Calu3 (cell line): ENCODE data around the gene CRBN. TPM values are rescaled to one million over a fixed set of nuclear protein-coding genes. Genes with fewer than 3 reads are reported as not detected.

Source experiments
- Bru-seq: library from RNA; stranded (reverse); fragments of 400-500 nt; gene quantifications from one replicate; lab custom pipeline; 2021; lab: Mats Ljungman, UMichigan
- BruChase-seq, 2 experiments: library from RNA; stranded (reverse); fragments of 400-500 nt; gene quantifications; one replicate each; lab custom pipeline; 2021; lab: Mats Ljungman, UMichigan
- BruUV-seq: library from RNA; stranded (reverse); fragments of 400-500 nt; replicated peaks from 2 replicates; lab custom pipeline; 2021; lab: Mats Ljungman, UMichigan
- CTCF ChIA-PET: fragments of 300-600 bp; sonication (Branson Sonifier 250); formaldehyde crosslinking; loops from one replicate; lab custom pipeline; 2022; ENCODE audit warnings: antibody characterized with exemption; lab: Charles Lee
- DNase-seq: peaks from one replicate; pipeline ENCODE4 v3.0.0; 2022
- H3K27ac Mint-ChIP-seq: one replicate; pipeline ENCODE4 v1.8.0; 2022; ENCODE audit warnings: mixed read lengths; ENCODE audit not compliant: unreplicated experiment
- H3K27me3 Mint-ChIP-seq: one replicate; pipeline ENCODE4 v1.8.0; 2022; ENCODE audit warnings: mixed read lengths; ENCODE audit not compliant: unreplicated experiment
- H3K36me3 Mint-ChIP-seq: one replicate; pipeline ENCODE4 v1.8.0; 2022; ENCODE audit warnings: mild to moderate bottlenecking, moderate library complexity, mixed read lengths; ENCODE audit not compliant: insufficient read depth, unreplicated experiment
- H3K4me1 Mint-ChIP-seq: one replicate; pipeline ENCODE4 v1.8.0; 2022; ENCODE audit warnings: mild to moderate bottlenecking, low read depth, mixed read lengths; ENCODE audit not compliant: unreplicated experiment
- H3K4me3 Mint-ChIP-seq: one replicate; pipeline ENCODE4 v1.8.0; 2022; ENCODE audit warnings: mild to moderate bottlenecking, low read depth, moderate library complexity, mixed read lengths; ENCODE audit not compliant: unreplicated experiment
- H3K9me3 Mint-ChIP-seq: one replicate; pipeline ENCODE4 v1.8.0; 2022; ENCODE audit warnings: low read depth, mixed read lengths; ENCODE audit not compliant: unreplicated experiment
- CTCF ChIP-seq: fragments of 200-600 bp; IDR thresholded peaks from one replicate; pipeline ENCODE4 v1.8.0; 2022; ENCODE audit warnings: antibody characterized with exemption; ENCODE audit not compliant: unreplicated experiment
- intact Hi-C: fragments of 100-400 bp; cut with micrococcal nuclease; formaldehyde crosslinking; loops from one replicate; pipeline ENCODE4 v1.10.0; 2022; ENCODE audit not compliant: unreplicated experiment
- long read RNA-seq: library from polyadenylated mRNA; stranded (forward); transcript quantifications from one replicate; pipeline ENCODE4 v2.0.0, GENCODE V29; 2022
- total RNA-seq: library from RNA; stranded (reverse); gene quantifications from 2 replicates; pipeline ENCODE4 v1.2.3, GENCODE V29; 2022

The CRBN gene
- total RNA-seq (24.8 and 31.6 TPM in 2 replicates), Bru-seq, nascent RNA (percentile 79 among the genes with signal in this experiment), BruChase-seq, experiment 1, labeled RNA remaining after a 6-hour chase (percentile 68 among the genes with signal in this experiment), BruChase-seq, experiment 2, labeled RNA remaining after a 2-hour chase (percentile 70 among the genes with signal in this experiment)
- long read RNA-seq, transcript CRBN-213 (5 exons, 1,012 nt): minor isoform, 6 of 48 reads
- long read RNA-seq, transcript CRBN-201 (11 exons, 2,206 nt): major isoform, 29 of 48 reads
- long read RNA-seq, partial matches to known transcripts: 1 of 48 reads
- long read RNA-seq, other reads (novel, unspliced or antisense): 9 of 48 reads

DNA sequence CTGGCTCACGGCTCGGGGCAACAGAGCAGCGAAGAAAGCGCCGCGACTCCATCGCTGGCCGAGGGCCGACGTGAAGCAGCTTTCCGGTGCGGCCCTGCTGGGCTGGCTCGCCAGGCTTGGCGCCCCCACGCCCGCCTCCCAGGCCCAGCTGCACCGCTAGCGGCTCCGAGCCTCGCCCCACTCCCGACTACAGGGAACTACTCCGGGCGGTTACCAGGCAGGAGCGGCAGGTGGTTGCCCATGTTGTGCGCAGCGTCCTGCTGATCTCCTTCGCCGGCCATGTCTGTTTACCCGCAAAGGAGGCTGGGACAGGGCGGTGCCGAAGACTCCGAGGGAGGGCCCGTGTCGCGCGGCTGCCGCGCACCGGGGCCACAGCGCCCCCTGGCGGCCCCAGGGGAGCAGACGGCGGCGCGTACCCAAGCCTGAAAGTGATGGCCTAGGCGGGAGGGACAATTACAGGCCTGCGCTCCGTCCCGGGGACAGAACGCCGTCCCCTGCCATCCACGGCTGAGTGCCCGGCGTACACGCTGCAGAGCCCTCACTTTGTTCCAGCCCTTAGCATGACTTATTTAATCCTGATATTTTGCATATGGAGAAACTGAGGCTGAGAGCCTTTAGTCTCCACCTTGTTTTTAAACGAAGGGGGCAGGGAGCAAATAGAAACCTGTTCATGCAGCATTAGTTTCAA lies at the start of gene CRBN:
TSS of gene CRBN (minus strand) at position 285 of the 688 bp plus-strand sequence. CDS start at position 281, 4 bp downstream.
- Mint-ChIP-seq H3K27ac (no peak within 1 kb of the TSS), H3K9me3 (no peaks in the 10 kb centered on the region), H3K36me3 (peaks cover 16% of the 10 kb centered on the region), H3K4me3 (peak within 1 kb of the TSS; percentile 79), H3K27me3 (peaks cover 29% of the 10 kb centered on the region), H3K4me1 (peaks cover 14% of the 10 kb centered on the region)
- TF ChIP-seq CTCF: peak; percentile 89
- intact Hi-C loops: no loop called here
- CTCF ChIA-PET: interaction anchor here (0.8 kb wide), 1 partner anchor 22 kb away, joined by 3 read pairs; no protein-coding TSS in a partner anchor
- no TSS peak for BruUV-seq
- peak; percentile 88 for DNase-seq

- Mint-ChIP-seq H3K9me3 (peaks cover 8% of the 10 kb centered on the region), H3K27ac (no peak overlapping the region), H3K36me3 (no peaks in the 10 kb centered on the region), H3K4me3 (no peak overlapping the region), H3K27me3 (no peaks in the 10 kb centered on the region), H3K4me1 (no peaks in the 10 kb centered on the region)
- no TSS peak for BruUV-seq
- no peak for DNase-seq
- CTCF ChIA-PET: no interaction called here
- intact Hi-C loops: no loop called here
- TF ChIP-seq CTCF: no peak
These were observed 48.1 kb upstream of the CRBN start for GRCh38 chr3:3227640-3228039.

DNA sequence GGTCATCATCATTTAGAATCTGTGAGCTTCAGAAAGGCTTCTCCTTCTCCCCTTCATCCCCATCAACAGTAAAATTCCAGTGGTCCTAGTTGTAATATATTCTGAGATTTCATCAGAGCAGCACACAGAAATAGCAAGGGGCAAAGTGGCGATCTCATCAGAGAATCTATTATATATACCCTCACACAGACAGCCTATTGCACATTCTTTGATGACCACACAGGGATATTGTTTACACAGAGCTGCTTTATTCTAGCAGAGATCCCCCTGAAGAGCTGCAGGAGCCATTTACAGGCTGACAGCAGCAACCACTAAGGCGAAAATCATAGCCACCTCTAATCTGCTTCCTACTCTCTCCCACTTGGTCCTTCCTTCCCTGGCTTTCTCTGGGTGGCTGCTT lies 42.0 kb upstream of the CRBN start:
- intact Hi-C loops: no loop called here
- no TSS peak for BruUV-seq
- peaks cover 7% of the 10 kb centered on the region for H3K9me3 Mint-ChIP-seq
- no peak overlapping the region for H3K27ac Mint-ChIP-seq
- H3K36me3 Mint-ChIP-seq: no peaks in the 10 kb centered on the region
- no peak for DNase-seq
- TF ChIP-seq CTCF: no peak
- no peaks in the 10 kb centered on the region for H3K4me1 Mint-ChIP-seq
- H3K27me3 Mint-ChIP-seq: no peaks in the 10 kb centered on the region
- CTCF ChIA-PET: no interaction called here
- no peak overlapping the region for H3K4me3 Mint-ChIP-seq

- Mint-ChIP-seq H3K27ac (no peak overlapping the region), H3K4me3 (no peak overlapping the region), H3K9me3 (peaks cover 3% of the 10 kb centered on the region), H3K36me3 (no peaks in the 10 kb centered on the region), H3K4me1 (no peaks in the 10 kb centered on the region), H3K27me3 (no peaks in the 10 kb centered on the region)
- BruUV-seq: no TSS peak
- intact Hi-C loops: no loop called here
- CTCF ChIA-PET: no interaction called here
- DNase-seq: no peak
- TF ChIP-seq CTCF: no peak
These were observed 36.9 kb upstream of the CRBN start for GRCh38 chr3:3216401-3216800.
